ENCODE data around the gene PSMD1.

The PSMD1 gene

DNA sequence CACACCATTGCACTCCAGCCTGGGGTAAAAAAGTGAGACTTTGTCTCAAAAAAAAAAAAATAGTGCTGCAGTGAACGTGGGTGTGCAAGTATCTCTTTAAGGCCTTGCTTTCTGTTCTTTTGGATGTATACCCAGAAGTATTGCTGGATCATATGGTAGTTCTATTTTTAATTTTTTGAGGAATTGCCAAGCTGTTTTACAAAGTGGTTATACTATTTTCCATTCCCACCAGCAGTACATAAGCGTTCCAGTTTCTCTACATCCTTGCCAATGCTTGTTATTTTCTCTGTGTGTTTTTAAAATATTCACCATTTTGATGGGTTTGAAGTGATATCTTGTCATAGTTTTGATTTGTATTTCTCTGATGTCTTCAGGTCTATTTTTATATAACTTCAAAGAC, 154.8 kb downstream of the PSMD1 start:
- DNase-seq (ENCODE audit: low read depth): no peak

- no peak for DNase-seq (ENCODE audit: low read depth)
Observed at GRCh38 chr2:231212329-231212845, 155.7 kb downstream of the PSMD1 start.

DNA sequence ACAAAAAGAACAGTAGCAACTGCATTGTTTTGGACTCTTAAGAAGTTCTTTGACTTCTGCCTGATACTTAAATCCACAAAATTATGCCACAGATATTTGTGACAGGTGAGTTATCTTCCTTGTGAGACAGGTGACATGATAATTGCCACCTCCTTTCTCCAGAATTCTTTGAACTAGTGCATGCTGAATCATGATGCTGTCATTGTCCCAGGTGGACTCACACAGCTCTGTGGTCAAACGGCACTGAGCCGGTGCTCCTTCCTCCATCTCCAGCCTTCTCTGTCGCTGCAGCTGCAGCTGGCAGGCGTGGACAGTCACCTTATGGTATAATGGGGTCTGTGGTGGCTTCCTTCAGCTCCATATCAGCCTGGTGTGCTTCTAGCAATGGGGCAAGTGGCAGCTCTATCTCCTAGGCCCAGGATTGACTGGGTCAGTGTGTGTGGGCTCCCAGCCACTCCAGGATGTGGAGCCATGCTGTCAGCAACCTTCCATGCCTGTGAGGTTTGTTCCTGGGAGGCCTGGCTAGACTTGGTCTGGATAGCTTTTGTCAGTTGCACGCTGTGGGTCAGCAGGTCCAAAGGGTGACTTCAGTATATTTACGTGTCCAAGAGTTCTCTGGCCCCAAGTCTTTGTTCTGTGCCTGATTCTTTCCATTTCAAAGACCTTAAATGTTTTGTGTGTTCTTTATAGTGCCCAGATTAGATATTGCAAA, 157.4 kb downstream of the PSMD1 start:
- DNase-seq (ENCODE audit: low read depth): no peak

- no peak for DNase-seq (ENCODE audit: low read depth)
Observed at GRCh38 chr2:231218366-231218765, 161.7 kb downstream of the PSMD1 start.

GRCh38 chr2:231219289-231219688, 162.6 kb downstream of the PSMD1 start:
- DNase-seq (ENCODE audit: low read depth): no peak

DNA sequence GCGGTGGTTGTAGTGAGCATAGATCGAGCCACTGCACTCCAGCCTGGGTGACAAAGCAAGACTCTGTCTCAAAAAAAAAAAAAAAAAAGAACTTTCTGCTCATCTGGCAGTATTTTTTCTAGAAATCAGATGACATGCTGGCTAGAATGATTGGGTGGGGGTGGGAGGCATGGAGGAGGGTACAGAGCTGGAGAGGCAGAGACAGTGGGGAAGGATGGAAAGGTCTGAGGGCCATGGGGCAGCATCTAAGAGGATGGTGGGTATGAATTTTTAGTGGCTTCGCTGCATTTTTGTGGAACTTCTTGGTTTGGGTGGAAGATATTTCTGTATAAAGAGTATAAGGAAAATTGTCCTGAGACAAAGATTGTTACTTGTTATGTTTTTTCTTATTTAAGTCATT, 165.1 kb downstream of the PSMD1 start:
- DNase-seq (ENCODE audit: low read depth): no peak

Measured in non-pigmented ciliary epithelial cell (primary cell).